Adrenal gland (tissue), 5 donors: ENCODE results near the gene KATNAL2.

Experiments used
- POLR2A ChIP-seq, 2 donors: fragments of 450-650 bp; IDR thresholded peaks; one replicate each; pipeline ENCODE4 v1.6.1; 2017; ENCODE audit warnings: antibody characterized with exemption in 2 of 2, mild to moderate bottlenecking in 2 of 2, moderate library complexity in 1 of 2
- TF ChIP-seq, protein P1 (sequence below), 6 experiments: fragments of 450-650 bp in 4 of 6; fragments of 200-600 bp in 2 of 6; sonication (generic) in 1 of 6; IDR thresholded peaks; 1 replicate in 5 of 6; 2 replicates in 1 of 6; pipeline versions ENCODE4 v1.5.1 to v1.8.0; 2016 to 2021; ENCODE audit warnings: antibody characterized with exemption in 6 of 6, mild to moderate bottlenecking in 2 of 6, moderate library complexity in 1 of 6
- donor health status: DM: no; HTN: no; CAD: no.

DNA sequence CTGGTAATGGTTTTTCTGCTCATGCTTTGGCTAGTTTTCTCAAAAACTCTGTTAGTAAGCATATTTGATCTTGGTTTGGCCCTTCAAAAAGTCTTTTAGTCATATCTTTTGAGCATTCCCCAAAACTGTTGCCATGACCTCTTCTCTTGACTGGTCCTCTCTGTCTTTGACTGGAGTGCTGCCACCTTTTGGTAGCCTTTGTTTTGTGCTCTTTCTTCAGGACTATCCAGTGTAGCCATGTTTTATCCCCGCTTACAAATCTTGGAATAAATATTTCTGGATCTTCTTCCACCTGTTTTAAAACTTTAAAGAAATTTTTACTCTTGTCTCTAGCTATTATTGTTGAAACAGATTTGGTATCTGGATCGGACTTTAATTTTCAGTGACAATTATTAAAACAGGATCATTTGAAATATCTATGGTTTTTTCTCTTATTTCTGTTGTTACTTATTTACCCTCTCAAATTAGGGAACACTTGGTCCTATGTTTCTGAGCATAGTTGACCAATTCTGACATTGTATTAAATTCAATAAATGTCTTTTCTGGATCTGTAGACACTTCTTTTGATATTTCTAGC lies 119.0 kb downstream of the KATNAL2 start:
- TF ChIP-seq POLR2A (IDR thresholded peaks at IDR 0.05): no peak
- TF ChIP-seq, protein P1, sequence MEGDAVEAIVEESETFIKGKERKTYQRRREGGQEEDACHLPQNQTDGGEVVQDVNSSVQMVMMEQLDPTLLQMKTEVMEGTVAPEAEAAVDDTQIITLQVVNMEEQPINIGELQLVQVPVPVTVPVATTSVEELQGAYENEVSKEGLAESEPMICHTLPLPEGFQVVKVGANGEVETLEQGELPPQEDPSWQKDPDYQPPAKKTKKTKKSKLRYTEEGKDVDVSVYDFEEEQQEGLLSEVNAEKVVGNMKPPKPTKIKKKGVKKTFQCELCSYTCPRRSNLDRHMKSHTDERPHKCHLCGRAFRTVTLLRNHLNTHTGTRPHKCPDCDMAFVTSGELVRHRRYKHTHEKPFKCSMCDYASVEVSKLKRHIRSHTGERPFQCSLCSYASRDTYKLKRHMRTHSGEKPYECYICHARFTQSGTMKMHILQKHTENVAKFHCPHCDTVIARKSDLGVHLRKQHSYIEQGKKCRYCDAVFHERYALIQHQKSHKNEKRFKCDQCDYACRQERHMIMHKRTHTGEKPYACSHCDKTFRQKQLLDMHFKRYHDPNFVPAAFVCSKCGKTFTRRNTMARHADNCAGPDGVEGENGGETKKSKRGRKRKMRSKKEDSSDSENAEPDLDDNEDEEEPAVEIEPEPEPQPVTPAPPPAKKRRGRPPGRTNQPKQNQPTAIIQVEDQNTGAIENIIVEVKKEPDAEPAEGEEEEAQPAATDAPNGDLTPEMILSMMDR (IDR thresholded peaks at IDR 0.05): peak; percentile 19 to 44 (median 38)
